Measurements from ENCODE around the gene OR6X1. TPM values are rescaled to one million over a fixed set of nuclear protein-coding genes. Genes with fewer than 3 reads are reported as not detected.

The OR6X1 gene, protein sequence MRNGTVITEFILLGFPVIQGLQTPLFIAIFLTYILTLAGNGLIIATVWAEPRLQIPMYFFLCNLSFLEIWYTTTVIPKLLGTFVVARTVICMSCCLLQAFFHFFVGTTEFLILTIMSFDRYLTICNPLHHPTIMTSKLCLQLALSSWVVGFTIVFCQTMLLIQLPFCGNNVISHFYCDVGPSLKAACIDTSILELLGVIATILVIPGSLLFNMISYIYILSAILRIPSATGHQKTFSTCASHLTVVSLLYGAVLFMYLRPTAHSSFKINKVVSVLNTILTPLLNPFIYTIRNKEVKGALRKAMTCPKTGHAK
- total RNA-seq: not detected in 3 replicates
- long read RNA-seq: 0 reads

DNA sequence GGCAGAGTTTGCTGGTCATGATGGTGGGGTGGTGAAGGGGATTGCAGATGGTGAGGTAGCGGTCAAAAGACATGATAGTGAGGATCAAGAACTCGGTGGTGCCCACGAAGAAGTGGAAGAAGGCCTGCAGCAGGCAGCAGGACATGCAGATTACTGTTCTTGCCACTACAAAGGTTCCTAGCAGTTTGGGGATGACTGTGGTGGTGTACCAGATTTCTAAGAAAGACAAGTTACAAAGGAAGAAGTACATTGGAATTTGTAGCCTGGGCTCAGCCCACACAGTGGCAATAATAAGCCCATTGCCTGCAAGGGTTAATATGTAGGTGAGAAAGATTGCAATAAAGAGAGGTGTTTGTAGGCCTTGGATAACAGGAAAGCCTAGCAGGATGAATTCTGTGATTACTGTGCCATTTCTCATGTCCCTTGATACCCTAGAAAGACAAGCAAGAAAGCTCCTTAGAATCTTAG, at the start of gene OR6X1:
Gene OR6X1 (minus strand): TSS at position 418 of the 468 bp plus-strand sequence. CDS start 0 bp downstream, at position 418.
- H3K4me1 Mint-ChIP-seq (ENCODE audit: low read depth): no peaks in the 10 kb centered on the region
- no peak for DNase-seq (ENCODE audit: low spot score)
- H3K36me3 Mint-ChIP-seq (ENCODE audit: low read depth): no peaks in the 10 kb centered on the region
- peaks cover under 1% of the 10 kb centered on the region for H3K9me3 Mint-ChIP-seq (ENCODE audit: low read depth)
- TF ChIP-seq, protein P1, sequence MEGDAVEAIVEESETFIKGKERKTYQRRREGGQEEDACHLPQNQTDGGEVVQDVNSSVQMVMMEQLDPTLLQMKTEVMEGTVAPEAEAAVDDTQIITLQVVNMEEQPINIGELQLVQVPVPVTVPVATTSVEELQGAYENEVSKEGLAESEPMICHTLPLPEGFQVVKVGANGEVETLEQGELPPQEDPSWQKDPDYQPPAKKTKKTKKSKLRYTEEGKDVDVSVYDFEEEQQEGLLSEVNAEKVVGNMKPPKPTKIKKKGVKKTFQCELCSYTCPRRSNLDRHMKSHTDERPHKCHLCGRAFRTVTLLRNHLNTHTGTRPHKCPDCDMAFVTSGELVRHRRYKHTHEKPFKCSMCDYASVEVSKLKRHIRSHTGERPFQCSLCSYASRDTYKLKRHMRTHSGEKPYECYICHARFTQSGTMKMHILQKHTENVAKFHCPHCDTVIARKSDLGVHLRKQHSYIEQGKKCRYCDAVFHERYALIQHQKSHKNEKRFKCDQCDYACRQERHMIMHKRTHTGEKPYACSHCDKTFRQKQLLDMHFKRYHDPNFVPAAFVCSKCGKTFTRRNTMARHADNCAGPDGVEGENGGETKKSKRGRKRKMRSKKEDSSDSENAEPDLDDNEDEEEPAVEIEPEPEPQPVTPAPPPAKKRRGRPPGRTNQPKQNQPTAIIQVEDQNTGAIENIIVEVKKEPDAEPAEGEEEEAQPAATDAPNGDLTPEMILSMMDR (IDR thresholded peaks at IDR 0.05): no peak
- no peak within 1 kb of the TSS for H3K4me3 Mint-ChIP-seq (ENCODE audit: unreplicated experiment)
- no peak within 1 kb of the TSS for H3K27ac Mint-ChIP-seq (ENCODE audit: unreplicated experiment)
- H3K27me3 Mint-ChIP-seq (ENCODE audit: low read depth): peaks cover 47% of the 10 kb centered on the region

DNA sequence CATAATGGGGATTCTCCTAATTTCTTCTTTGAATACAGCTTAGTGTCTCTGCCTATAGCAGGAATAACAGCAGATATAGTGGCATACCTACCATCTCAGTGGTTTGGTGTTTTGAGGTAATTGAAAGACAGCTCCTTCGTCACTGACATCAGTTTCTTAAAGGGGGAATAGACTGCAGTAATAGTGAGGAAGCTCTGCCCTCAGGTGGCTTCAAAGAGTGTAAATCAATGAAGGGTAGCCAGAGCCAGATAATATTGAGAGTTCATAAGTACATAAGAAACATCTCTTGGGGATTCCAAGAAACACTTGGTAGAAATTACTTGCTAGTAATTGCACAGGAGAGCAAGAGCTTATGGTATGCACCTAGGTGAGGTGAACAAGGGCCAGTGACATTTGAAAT, 47.4 kb upstream of the OR6X1 start:
- TF ChIP-seq, protein P1 (IDR thresholded peaks at IDR 0.05): no peak

GRCh38 chr11:123800036-123800435, 45.7 kb upstream of the OR6X1 start:
- no peak for DNase-seq (ENCODE audit: low spot score)
- TF ChIP-seq, protein P1 (IDR thresholded peaks at IDR 0.05): no peak
- no peaks in the 10 kb centered on the region for H3K9me3 Mint-ChIP-seq (ENCODE audit: low read depth)
- no peak overlapping the region for H3K27ac Mint-ChIP-seq (ENCODE audit: unreplicated experiment)
- no peaks in the 10 kb centered on the region for H3K36me3 Mint-ChIP-seq (ENCODE audit: low read depth)
- no peak overlapping the region for H3K4me3 Mint-ChIP-seq (ENCODE audit: unreplicated experiment)
- peaks cover 7% of the 10 kb centered on the region for H3K27me3 Mint-ChIP-seq (ENCODE audit: low read depth)
- no peaks in the 10 kb centered on the region for H3K4me1 Mint-ChIP-seq (ENCODE audit: low read depth)

More for the DNA sequence above, 47.4 kb upstream of the OR6X1 start:
- Mint-ChIP-seq H3K4me3 (ENCODE audit: unreplicated experiment) (no peak overlapping the region), H3K4me1 (ENCODE audit: low read depth) (no peaks in the 10 kb centered on the region), H3K9me3 (ENCODE audit: low read depth) (no peaks in the 10 kb centered on the region), H3K27me3 (ENCODE audit: low read depth) (peaks cover 7% of the 10 kb centered on the region), H3K36me3 (ENCODE audit: low read depth) (no peaks in the 10 kb centered on the region), H3K27ac (ENCODE audit: unreplicated experiment) (no peak overlapping the region)
- DNase-seq (ENCODE audit: low spot score): no peak

DNA sequence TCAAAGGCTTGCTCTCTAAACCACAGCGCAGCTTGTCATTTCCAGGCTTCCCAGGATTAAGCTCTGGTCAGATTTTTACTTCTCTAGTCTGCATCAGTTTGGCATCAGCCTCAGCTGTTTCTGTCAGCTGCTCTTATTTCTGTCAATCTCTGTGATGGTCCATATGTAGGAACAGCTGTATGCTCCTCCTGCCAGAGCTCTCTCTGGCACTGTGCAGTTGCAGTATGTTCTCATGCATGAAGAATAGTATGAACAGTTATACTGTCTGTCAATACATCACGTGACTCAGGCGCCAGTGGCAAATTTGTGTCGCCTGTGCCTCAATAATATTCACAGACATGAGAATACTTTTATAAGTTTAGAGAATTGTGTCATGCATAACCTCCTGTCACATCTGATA, 45.1 kb upstream of the OR6X1 start:
- H3K27ac Mint-ChIP-seq (ENCODE audit: unreplicated experiment): no peak overlapping the region
- no peak for DNase-seq (ENCODE audit: low spot score)
- H3K27me3 Mint-ChIP-seq (ENCODE audit: low read depth): peaks cover 9% of the 10 kb centered on the region
- no peak overlapping the region for H3K4me3 Mint-ChIP-seq (ENCODE audit: unreplicated experiment)
- TF ChIP-seq, protein P1 (IDR thresholded peaks at IDR 0.05): no peak
- H3K9me3 Mint-ChIP-seq (ENCODE audit: low read depth): no peaks in the 10 kb centered on the region
- no peaks in the 10 kb centered on the region for H3K36me3 Mint-ChIP-seq (ENCODE audit: low read depth)
- no peaks in the 10 kb centered on the region for H3K4me1 Mint-ChIP-seq (ENCODE audit: low read depth)

- TF ChIP-seq, protein P1 (IDR thresholded peaks at IDR 0.05): no peak
- H3K4me1 Mint-ChIP-seq (ENCODE audit: low read depth): no peaks in the 10 kb centered on the region
- DNase-seq (ENCODE audit: low spot score): no peak
- no peaks in the 10 kb centered on the region for H3K36me3 Mint-ChIP-seq (ENCODE audit: low read depth)
- H3K27ac Mint-ChIP-seq (ENCODE audit: unreplicated experiment): no peak overlapping the region
- H3K4me3 Mint-ChIP-seq (ENCODE audit: unreplicated experiment): no peak overlapping the region
- H3K9me3 Mint-ChIP-seq (ENCODE audit: low read depth): no peaks in the 10 kb centered on the region
- peaks cover 9% of the 10 kb centered on the region for H3K27me3 Mint-ChIP-seq (ENCODE audit: low read depth)
These were observed 44.4 kb upstream of the OR6X1 start for GRCh38 chr11:123798513-123799252.

Measured in chondrocyte (in vitro differentiated cells).